GM18858 (cell line): ENCODE measurements around the gene RFTN1.

Source experiments
- ATAC-seq: cut with Tn5 transposase; IDR thresholded peaks from one replicate; pipeline ENCODE4 v1.9.1; 2021; ENCODE audit not compliant: unreplicated experiment

RFTN1 gene

DNA sequence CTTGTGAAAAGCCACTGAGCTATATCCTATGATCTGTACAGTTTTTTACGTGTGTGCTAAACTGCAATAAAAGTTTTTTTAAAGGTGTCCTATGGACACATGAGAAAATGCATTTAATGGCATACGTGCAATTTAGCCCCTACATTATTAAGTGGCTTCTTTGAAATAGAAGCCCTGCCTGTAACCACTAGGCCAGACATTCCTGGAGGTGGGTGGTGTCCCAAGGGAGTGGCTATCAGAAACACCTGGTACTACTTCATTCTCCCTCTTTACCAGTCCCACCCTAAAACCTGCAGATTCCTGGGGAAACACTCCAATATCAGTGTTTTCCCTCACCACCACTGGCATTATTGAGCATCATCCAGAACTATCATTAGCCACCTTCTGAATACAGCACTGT, 148.5 kb downstream of the RFTN1 start:
- no peak for ATAC-seq

DNA sequence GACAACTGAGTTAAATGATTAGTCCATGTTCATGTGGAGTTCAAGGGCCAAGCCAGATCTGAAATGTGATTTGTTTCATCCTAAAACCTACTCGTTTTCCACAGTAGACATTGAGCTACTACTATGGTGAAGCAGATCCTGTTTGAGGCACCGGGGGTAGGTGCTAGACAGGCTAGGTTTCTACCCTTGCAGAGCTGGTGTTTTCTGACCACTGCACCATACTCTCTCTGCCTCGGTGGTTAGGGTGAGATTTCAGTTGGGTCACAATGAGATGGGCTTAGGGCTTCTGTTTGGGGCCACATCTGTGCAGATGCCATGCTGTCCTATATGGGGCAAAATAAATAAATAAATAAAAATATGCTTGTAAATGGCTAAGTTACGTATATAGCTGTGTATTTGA, 149.2 kb downstream of the RFTN1 start:
- no peak for ATAC-seq

DNA sequence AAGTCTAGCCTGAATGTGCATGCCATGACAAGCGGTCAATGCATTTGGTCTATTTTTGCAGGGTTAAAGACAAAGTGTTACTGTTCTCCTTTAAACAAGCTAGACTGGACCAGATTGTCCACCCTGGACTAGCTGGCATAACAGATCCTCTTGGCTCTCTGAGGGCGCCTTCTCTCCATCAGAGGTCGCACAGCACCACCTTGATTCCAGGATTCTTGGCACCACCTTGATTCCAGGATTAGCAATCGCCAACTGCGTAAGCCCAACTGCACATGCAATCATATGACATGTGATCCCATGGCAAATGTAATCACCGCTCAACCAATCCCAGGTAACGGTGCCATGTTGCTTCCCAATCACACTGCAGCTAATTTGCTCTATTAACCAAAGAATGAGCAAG, 149.9 kb downstream of the RFTN1 start:
- ATAC-seq: no peak

DNA sequence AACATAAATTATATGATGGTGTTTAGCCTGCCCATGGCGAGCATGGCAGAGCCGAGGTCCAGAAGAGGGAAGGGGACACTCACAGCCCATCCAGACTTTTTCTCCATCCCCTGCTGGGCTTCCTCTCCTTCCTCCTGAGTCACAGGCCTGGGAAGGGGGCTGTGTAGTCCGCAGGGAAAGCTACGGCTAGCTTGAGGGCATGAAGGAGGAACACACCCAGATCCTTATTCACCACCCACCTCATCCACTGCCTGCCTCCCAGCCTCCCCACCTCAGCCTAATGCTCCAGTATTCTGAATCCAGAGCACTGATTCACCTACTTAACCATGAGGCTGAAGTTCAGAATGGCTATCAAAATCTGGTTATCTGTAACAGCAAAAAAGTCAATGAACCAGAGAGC, 150.7 kb downstream of the RFTN1 start:
- no peak for ATAC-seq

DNA sequence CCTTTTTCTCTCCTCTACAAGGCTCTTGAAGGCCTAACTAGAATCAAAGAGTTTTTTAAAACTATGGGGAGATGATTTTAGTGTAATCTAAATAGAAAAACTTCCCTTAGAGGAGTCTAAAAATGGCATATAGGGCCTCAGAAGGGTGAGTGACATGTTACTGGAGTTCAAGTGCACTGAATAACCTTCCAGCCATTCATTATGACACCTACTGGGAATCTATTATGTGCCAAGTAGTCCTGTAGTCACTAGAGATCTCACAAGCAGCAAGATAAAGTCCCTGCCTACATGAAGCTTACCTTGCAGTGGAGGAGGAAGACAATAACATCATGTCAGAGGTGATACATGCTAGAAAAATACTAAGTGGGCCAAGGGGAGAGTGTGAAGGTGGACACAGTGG, 152.4 kb downstream of the RFTN1 start:
- ATAC-seq: no peak

DNA sequence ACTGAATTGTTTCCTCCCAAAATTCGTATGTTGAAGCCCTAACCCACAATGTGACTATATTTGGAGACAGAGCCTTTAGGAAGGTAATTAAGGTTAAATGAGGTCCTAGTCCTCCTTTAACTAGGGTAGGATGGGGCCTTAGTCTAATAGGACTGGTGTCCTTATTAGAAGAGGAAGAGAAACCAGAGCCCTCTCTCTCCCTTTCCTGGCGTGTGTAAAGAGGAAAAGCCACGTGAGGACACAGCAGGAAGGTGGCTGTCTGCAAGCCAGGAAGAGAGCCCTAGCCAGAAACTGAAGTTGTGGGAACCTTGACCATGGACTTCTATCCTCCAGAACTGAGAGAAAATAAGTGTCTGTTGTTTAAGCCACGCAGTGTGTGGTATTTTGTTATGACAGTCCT, 154.2 kb downstream of the RFTN1 start:
- ATAC-seq: no peak

DNA sequence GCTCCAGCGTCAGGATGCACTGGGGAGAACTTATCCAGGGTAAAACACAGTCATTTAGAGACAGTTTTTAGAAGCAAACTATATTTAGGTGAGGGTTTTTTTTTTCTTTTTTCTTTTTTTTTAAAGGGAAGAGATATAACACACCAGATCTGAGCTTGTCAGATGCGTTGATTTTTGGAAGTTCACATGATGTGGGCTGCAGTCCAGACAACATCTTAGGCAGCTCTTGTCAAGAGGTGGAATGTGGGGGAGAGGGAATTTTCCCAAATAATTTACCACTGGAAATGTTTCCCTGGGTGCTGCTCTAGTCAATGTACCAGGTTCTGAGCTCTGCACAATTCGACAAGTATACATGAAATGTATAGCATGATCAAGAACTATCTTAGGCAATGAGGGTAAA, 155.2 kb downstream of the RFTN1 start:
- no peak for ATAC-seq

DNA sequence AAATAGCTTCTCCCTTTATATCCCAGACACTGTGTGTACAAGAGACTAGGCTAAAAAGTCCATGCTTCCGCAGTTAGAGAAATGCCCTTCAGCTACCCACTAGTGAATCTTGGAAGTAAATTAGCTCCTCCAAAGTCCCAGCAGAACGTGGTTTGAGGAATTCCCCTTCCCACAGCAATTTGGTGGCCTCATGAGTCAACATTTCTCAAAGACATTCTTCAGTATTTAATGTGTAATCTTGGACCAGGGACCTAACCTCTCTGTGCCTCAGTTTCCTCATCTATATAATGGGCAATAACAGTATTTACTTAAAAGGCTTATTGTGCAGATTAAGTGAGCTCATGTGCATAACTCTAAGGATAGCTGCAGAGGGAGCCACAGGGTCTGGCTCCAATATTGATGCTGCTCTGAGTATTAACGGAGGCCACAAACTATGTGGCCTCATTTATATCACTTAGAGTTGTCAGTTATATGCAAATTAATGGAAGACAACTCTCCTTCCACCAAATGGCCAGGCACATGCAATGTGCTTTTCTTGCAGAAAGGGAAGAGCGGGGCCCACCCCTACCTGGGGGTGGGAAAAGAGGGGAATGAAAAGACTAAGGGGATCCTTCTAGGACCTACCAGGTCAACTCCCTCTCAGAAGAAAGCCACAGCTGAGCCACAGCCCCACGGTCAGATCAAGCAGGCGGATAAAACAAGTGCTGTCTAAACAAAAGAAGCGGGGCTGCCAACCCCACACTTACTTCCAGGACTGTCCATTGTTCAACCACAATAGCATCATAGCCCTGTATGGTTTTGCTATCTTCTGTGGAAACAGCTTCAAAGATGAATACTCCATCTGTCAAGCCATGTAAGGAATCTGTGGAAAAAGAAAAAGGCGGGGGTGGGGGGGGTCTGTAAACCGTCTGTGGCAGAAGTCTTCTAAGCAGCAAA, 156.0 kb downstream of the RFTN1 start:
- no peak for ATAC-seq

DNA sequence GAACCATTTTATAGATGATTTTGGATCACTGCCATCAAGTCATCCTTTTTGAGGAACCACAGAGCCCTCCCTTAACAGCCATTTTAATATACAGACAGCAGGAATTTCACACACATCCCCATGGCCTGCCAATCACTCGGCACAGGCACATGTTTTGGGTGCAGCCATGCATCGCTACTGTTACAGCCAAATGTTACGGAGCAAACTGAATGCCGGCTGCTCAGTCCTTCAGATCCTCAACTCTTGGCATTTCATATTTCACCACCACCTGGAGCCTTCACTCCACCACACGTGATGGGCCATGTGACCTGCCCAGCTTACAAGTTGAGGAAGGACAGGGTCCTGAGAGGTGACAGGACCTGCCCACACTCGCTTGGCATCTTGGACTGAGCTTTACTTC, 157.7 kb downstream of the RFTN1 start:
- ATAC-seq: no peak

DNA sequence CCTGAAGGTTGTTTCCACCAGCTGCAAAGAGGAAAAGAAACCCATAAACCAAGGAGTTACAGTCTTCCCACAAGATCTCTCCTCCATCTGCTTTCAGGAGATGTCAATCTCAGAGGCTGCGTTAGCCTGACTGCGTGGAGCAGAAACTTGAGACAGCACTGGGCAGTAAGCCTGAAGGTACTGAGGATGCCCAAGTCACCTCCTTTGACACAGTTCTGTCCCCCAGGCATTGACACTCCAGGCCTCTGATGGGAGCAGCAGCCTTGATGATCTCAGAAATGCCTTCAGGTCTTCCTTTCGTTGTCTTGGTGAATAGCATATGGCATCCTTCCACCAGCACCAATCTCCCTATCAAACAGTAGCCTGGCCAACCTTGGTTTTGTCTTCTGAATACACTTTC, 159.2 kb downstream of the RFTN1 start:
- ATAC-seq: no peak

DNA sequence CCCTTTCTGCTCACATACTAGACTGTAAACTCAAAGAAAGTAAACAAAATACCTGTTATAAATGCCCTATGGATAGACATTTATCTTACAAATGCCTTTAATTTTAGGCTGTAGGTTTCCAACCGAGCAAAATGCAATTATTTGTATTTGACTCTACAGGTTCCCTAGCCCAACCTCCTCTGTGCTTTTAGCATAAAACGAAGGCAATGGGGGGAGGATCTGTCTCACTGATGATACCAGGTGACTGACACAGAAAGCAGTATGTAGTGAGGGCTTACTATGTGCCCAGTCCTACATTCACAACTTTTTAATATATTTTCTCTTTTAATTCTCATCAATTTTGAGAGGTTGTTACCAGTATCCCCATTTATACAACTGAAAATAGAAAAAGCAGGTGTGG, 161.1 kb downstream of the RFTN1 start:
- ATAC-seq: no peak

DNA sequence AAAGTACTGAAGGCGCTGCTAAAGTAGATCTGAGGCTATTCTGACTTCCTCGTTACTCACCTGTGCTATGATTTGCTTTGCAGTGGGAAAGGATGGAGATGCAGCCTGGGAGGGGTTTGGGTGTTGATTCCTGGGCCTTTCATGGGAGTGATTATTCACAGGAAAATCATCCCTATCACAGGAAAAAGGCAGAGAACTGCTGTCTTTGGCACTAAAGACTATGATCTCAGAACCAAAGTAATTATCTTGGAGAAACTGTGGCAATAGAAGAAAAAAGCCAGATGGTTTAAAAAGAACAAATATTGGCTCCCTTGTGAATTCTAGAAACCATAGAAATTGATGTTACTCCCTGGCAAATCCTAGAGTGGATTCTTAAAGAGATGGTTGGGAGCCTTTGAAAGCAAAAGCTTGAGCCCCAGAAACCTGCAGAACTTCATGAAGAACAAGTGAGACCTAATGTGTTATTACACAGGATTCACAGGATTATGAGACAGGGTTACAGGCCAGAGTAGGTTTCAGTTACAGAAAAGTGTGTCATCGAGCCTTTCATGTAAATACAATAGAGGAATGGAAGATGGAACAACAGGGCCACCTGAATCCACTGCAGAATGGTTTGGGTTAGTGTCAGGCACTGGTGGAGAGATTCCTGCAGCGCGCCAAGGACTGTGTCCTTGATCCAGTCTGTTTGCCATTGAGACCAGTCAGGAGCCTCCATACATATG, 162.7 kb downstream of the RFTN1 start:
- no peak for ATAC-seq

DNA sequence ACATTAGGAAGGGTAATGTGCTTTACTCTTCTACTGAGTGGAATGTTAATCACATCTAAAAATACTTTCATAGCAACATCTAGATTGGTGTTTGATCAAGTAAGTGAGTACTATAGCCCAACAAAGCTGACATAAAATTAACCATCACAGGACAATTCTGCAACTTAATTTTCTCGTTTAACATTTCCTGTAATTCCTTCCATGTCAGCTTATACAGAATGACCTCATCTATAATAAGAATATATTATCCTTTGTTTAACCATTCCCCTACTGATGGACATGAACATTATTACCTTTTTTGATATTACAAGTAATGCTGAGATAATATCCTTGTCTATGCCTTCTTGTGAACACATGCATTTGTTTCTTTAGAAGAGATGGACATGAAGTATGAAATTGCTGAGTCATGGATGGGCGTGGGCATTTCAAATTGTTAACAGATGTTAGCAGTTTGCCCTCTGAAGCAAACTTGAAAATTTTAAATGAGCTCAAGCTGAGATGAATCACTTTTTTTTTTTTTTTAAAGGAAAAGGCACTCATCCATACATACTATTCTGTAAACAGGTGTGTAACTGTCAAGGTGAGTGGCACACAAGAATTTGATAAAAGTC, 163.4 kb downstream of the RFTN1 start:
- ATAC-seq: no peak

DNA sequence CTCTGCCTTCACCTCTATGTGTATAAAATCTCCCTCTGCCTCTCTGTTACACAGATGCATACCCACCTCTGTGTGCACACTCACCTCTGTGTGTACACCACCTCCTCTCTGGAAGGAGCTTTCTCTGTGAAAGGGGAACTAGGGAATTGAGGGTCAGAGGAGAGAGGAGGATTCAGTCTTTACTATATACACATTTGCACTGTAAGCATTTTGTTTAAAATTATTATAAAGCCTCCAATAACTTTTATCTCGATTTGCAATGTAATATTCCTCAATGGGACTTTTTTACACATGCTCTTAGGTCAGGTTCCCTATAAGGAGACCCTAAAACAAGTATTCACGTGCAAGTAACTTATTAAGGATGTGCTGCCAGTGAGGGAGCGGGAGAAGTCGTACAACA, 166.0 kb downstream of the RFTN1 start:
- ATAC-seq: no peak

DNA sequence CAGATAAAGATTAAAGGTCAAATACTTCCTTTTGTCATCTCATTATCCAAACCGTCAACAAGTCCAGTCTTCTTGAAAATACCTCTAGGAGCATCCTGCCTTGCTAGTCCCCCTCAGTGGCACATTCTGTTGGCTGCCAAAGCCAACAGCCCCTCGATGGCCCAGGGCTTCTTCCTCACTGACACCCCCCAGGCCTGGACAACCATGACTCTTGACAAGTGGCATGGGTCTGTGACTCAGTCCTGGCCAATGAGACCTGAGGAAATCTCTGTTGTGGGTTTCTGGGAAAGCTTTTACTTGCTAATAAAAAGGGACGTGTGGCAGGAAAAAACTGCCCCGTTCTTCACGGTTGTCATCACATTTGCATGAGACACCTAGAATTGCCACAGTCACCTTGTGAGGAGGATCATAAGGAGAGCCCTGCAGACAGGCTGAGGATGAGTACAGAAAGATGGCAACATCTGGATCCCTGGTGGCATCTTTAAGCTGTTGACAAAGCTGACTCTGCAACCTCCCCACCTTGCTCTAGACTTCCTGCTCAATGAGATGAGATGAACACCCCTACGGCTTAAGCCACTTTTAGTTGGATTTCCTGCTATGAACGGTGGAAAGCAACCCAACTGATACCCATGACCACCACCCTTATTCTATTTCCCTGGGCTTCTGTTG, 167.0 kb downstream of the RFTN1 start:
- ATAC-seq: no peak

DNA sequence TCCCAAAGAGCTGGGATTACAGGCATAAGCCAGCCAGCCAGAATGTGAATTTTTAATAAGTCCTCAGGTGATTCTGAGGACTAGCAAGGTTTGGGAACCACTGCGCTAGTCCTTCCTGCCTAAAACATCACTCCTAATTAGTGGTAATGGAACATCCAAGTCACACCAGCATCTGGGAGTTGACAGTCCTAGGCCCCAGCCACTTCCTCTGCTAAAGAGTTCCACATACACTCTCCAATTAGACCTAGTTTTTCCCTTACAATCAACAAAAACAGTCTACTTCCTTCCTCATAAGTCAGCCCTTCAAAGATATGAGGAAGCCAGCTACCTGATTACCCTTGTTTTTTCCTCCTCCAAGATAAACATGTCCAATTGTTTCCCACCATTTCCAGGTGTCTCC, 170.4 kb downstream of the RFTN1 start:
- no peak for ATAC-seq

DNA sequence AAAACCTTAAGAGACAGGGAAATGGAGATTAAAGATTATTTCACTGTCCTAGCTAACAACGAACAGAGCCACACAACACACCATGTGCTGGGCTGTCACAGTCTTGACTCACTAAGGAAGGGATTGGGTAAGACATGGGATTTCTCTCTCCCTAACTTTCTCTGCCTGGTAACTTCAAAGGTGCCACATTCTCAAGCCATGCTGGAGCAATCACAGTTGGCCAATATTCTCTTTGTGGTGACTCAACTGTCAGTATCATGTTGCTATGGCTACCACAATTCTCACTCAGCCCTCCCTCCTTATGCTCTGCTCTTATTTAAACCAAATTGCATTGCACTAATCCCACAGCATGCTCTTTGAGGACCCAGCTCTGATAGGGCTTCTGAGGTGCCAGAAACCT, 174.5 kb downstream of the RFTN1 start:
- peak; percentile 45 for ATAC-seq

DNA sequence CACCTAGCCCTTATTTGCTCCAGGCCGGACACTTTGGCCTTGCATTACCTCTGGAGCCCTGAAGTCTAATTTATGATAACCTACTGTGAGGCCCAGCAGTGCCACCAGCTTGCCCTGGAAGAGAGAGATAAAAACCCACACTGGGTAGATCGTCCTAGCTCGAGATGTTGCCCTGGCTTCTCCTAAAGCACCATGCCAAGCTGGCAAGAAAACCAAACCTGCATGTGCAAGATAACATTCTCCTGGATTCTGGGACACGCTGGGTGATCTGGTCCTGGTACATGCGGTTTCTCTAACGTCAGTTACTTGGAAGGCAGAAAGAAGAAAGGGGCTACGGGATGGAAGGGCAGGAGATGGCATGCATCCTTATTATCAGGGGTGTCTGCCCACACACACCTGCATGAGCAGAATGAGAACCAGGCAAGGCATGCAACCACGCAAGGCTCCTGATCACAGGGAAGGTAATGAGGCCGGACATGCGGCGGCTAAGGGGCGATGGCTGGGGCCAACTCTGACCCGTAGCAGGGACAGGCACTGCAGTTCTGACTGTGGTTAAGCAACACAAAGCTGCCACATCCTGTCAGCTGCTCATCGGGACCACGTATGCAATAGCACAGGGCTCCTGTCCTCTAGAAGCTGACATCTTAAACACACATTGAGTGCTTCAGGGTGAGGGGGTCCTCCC, 175.5 kb downstream of the RFTN1 start:
- peak; percentile 38 for ATAC-seq

DNA sequence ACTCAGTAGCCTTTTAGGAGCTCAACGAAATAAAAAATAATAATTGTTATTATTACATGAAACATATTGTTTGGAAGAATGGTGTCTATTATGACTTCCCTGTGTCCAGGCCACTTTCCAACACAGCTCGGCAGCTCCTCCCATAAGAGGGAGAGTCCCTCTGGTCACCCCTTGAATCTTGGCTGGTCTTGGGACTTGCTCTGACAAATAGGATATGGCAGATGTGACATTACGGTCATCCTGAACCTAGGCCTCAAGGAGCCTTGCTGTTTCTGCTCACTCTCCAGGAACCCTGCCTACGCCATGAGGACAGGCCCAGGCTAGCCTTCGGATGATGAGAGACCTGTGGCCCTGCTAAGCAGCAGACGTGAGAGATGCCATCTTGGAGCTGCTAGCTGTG, 176.7 kb downstream of the RFTN1 start:
- no peak for ATAC-seq

DNA sequence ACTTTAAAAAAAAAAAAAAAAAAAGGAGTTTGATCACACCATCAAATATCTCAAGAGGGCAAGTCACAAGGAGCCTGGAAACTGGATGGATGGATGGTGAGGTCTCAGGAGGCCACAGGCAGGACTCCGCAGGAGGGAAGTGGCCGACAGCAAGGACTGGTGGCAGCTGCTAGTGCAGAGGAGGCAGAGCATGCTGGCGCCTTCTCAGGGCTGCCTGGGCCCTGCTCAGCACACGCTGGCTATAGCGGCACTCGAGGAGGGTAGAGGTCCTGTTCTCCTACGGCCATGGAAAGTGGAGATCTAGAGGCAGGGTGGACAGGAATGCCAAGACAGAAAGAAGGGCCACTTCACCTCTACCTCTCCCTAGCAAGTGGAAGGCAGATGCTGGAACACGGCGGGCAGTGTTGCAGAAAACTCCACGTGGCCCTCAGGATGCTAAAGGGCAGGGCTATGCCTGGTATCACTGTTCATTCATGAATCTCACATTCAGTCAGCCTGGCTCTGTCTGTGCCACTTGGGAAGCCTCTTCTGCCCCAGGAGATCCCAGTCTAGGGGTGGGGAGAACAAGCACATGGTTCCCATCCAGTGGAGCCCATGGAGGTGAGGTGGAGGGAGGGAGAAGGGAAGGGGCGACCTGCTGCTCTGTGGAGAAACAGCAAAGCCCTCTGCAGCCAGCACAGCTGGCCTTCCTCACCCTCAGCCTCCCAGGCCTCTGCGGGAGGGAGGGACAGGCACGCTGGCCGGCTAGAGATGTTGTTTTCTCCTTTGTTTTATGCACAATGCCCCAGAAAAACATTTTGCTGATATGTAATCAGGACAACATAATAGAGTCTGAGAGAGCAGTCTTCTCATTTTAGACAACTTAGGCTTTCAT, 177.5 kb downstream of the RFTN1 start:
- no peak for ATAC-seq
